HG03520 (cell line): Measurements from ENCODE around the gene ARF6.

ENCODE experiments used
- ATAC-seq: cut with Tn5 transposase; IDR thresholded peaks from one replicate; pipeline ENCODE4 v1.9.1; 2021; ENCODE audit warnings: mild to moderate bottlenecking, moderate library complexity; ENCODE audit not compliant: unreplicated experiment

The ARF6 gene

DNA sequence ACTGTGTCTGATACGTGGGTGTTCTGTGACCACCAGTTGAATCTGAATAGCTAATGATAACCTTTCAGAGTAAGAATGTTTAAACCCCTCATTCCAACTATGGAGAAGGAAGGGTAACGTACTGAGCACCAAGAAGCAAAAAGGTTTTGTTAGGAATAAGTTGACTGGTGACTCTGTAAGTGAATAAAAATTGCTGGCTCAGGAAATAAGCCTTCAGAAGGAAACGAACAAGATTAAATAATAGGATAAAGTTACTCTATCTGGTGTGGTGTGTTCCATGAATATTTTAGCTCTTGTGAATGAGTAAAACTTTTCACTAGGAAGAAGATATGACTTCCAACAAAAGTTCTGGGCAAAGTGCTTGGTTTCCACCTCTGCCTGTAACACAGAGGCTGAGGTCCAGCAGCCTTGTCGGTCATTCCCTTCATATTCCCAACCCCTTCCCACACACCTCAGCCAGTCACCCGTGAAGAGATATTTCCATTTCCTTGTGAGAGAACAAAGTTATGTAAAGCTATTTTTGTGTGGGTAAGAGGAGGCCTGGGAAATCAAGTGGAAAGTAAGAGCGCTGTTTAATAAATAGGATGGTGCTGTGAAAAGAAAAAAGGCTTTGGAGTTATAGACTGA lies 47.1 kb downstream of the ARF6 start:
- ATAC-seq = no peak

- ATAC-seq = no peak
These were observed 48.0 kb downstream of the ARF6 start for GRCh38 chr14:49940808-49941421.

- no peak for ATAC-seq
These were observed 49.2 kb downstream of the ARF6 start for GRCh38 chr14:49942090-49942489.

DNA sequence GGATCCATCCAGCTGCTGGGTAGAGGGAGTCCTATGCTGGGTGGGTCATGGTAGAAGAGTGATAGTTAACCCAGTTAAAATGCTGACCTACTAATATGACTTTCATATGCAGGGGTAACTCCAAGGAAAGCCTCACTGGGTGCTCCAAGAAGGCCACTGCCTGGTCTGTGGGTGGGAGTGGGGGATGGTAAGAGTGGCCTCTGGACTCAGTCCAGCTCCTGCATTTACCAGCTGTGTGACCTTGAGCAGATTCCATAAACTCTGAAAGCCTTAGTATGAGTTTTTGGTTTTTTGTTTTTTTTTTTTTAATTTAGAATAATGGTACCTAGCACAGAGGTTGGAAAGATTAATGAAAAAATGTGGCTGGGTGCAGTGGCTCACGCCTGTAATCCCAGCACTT lies 51.6 kb downstream of the ARF6 start:
- ATAC-seq = no peak

- ATAC-seq = no peak
These were observed 52.8 kb downstream of the ARF6 start for GRCh38 chr14:49945448-49946319.
